Amygdala (tissue), 56 donors: Measurements from ENCODE around the gene NDUFAF3.

Experiments used
- DNase-seq, 56 donors: peaks; one replicate each; lab custom pipeline; 2025; lab: John Stamatoyannopoulos, UW

NDUFAF3 gene

DNA sequence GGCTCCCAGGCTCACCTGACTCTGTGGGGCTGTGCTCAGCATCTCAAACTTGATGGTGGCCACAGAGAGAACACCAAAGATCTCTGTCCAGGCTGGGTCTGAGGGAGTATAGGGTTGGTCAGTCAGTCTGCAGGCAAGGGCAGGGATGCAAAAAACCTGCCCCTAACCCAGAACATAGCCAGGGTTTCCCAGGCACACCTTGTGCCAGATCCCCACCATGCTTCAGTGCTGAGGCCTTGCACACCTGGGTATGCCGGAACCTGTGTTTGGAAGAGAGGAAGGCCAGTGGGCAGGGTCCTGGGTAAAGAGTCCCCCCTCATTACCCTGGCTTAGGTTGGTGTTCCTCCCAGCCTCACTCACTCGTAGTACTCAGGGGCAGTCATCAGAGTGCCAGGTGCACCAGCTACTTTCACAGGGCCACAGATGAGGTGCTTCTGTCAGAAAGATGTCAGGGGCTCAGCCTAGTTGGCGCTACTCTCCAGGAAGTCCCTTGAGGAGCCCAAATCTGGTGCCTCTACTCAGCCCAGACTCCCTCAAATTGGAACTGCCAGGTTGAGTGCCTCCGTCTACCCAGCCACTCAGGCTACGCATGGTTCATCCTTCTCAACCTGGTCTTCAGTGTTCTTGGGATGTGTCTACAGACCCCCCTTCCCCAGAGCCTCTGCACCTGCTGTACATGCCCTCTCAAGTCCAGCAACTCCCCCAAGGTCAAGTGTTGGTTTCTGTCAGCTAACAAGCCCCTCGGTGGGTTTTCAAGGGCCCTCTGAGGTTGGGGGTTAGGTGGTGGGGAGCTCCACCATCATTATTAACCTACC lies 5.3 kb upstream of the NDUFAF3 start:
- DNase-seq, result no peak

DNA sequence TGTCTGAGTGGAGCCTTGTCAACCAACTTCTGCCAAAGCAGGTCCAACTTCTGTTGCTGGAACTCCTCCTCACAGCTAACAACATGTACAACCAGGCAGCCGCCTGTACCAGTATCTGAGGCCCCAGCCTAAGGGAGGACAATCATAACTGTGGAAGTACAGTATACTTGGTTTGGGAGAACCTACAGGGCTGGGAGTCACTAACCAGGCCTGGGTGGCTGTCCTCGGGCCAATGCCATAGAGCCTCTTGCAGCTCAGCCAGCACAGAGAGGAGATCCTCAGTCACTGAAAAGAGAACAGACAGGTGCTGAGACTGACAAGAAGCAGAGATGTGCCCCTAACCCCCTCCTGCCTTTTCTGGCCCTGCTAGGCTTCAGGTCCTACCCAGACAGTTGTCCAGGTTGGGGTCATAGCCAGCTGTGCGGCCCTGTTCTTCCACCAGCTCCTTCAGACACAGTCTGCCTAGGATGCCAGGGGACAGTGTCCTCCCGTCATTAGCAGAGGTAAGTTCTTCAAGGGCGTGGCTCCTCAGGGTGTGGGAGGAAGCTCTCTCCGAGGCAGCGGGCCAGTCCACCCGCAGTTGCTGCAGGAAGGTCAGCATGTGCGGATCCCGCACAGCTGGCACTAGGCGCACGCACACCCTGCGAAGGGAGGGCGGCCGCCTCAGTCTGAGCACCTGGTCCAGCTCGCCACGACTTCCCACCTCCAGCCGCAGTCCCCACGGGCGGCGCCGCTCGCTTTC lies 4.5 kb upstream of the NDUFAF3 start:
- no peak for DNase-seq

DNA sequence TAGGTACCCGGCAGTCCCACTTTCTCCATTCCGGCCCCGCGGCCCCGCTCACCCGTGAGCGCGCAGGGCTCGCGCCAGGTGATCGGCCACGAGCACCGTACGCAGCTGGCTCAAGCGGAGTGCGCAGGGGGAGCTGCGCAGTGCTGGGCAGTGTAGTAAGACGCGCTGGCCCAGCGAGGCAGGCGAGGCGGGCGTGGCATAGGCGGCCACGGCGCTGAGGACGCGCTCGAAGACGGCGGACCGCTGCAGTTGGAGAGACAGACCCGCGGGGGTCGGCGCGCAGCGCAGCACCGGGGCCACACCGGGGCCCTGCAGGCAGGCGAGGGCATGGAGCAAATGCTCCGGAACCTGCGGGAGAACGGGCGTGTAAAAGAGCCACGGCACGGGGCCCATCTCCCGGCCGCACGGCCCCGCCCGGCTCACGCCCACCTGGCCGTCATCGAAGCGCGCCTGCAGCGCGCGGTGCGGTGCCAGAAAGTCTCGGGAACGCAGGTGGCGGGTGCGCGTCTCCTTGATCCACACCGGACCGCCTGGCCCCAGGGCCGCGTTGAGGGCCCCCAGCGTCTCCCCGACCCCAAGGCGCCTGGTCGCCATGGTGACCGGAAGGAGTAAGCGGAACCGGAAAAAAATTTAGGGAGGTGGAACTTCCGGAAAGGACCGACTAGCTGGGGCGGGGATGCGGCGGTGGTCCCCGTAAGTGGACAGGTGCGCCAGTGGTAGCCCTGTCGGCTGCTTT lies 3.8 kb upstream of the NDUFAF3 start, which contains the start of gene DALRD3:
DALRD3 (minus strand) TSS at position 610 of the 736 bp plus-strand sequence; CDS start at position 594, 16 bp downstream.
- peak in 47 of 56 donors; percentile 22 to 82 (median 53) for DNase-seq

DNA sequence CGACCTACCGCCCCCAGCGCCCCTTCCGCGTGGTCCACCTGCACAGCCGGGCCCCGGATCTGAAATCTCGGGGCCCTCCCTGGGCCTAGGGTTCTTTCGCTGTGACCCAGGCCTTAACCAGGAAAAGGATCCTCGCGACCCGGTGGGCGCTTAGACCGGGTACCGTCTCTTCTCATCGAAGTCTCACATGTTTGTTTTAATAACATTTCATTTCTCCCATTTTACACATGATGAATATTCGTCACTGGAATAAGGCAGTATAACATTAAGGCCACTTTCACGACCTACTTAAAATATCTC lies 3.3 kb upstream of the NDUFAF3 start:
- no peak for DNase-seq

DNA sequence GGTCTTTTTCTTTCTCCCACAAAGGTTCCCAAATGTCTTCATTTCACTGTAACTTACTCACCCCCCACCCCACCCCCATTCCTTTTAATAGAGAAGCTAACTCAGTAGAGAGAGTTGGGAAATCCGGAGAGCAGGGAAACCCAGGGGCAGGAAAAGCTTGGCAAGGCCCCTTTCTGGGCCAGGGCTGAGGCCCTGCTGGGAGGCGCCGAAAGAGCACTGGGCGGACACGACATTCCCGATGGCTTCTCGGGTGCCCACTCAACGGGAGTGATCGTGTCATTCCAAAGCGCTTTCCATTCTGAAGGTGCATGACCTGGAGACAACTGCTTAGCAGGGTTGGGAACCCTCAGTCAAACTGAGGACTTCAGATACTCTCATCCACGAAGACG lies 2.0 kb upstream of the NDUFAF3 start:
- DNase-seq, result no peak

DNA sequence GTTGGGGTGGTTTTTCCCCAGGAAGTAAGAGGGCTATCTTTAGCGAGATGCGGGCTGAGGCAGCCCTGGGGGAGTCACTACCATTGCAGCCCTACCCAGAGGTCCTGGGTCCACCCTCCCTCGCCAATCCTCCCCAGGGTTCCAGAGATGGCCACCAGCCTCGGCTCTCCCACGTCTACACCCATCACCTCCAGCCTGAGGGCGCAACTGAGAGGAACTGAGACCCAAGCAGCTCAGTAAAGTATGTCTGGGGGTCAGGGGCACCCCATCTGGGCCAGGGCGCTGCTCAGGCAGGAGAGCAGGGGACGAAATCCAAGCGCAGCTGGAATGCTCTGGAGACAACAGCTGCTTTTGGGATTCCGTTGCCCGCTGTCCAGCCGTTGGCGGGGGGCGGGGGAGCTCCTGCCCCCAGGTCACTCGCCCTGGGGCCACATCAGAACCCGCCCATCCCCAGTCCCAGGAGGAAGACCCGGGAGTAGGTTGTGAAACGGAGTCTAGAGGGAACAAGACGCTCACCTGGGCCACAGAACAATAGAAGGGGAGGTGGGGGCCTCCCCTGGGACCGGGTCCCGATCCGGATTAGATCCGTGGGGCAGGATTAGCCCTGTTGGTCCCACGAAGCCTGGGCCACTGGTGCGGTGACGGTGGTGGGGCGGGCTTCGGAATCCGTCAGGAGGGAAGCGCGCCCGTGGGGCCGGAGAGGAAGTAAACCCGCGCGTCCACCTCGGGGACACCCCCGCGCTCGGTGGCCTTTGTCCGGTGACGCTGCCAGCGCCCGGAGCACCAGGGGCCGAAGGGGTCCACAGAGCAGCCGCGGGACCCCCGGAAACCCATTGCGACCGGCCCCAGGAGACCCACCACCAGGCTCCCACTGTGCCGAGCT lies 1.4 kb upstream of the NDUFAF3 start:
- DNase-seq, result peak in 3 of 56 donors; percentile 18 to 53 (median 21)

DNA sequence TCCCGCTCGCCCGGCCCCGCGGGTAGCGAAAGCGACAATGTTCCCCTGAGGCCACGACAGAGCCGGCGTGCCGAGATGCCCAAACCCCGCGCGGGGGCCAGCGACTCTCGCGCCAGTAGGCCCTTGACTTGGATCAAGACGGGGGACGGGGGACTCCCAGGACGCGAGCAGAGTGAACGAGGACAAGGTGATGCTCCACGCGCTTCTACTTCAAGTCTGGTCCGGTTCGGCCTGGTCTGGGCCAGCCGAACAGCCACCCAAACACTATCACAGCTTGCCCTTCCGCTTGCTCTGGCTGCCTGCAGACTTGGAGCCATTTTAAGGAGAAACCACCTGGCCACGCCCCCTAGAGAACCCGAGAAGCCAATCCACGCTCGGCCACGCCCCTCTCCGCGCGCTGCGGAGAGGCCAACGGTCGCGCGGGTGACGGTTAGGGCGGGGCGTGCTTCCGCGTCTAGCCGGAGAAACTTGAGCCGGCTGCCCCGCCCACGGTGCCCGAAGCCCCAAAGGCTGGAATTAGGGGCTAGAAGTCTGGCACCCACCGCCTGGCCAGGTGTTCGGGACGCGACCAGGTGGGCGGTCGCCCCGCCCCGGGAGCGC lies 608 bp upstream of the NDUFAF3 start:
- peak; percentile 77 to 99 (median 94) for DNase-seq

DNA sequence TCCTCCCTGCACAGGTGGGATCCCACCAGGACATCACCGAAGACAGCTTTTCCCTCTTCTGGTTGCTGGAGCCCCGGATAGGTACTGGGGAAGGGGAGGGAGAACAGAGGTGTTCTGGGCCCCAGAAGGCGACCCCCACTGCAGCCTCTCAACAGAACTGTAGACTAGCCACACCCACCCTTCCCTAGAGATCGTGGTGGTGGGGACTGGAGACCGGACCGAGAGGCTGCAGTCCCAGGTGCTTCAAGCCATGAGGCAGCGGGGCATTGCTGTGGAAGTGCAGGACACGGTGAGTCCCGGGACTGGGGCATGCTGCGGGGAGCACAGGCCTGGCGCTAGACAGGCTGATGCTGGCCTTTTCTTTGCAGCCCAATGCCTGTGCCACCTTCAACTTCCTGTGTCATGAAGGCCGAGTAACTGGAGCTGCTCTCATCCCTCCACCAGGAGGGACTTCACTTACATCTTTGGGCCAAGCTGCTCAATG lies 809 bp downstream of the NDUFAF3 start:
- DNase-seq, result no peak

DNA sequence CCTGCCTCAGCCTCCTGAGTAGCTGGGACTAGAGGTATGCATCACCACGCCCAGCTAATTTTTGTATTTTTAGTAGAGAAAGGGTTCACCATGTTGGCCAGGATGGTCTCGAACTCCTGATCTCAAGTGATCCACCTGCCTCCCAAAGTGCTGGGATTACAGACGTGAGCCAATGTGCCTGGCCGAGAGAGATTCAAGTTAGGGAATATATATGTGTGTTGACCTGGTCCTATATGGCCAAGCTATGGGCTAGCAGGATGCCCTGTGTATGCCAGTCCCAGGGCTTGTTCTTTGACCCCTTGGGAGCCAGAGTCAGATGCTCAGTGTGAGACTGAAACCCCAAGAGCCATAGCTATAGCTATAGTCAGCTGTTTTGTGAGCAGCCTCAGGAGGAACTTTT lies 1.9 kb downstream of the NDUFAF3 start:
- DNase-seq, result no peak

DNA sequence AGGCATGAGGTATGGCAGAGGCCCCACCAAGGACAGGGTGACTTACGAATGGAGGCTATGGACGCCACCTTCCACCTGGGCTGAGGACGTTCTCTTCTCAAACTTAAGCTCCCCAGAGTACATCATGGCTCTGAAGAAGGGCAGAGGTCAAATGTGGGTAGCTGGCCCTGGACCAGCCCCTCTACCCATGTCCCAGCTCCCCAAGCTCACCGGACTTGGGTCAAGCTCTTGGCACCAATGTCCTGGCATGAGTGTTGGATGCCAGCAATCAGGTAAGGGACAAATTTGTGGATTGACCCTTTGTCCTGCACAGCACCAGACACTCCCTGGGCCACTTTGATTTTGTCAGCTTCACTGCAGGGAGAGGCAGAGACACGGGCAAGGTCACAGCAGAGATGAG lies 2.5 kb downstream of the NDUFAF3 start:
- DNase-seq, result no peak

DNA sequence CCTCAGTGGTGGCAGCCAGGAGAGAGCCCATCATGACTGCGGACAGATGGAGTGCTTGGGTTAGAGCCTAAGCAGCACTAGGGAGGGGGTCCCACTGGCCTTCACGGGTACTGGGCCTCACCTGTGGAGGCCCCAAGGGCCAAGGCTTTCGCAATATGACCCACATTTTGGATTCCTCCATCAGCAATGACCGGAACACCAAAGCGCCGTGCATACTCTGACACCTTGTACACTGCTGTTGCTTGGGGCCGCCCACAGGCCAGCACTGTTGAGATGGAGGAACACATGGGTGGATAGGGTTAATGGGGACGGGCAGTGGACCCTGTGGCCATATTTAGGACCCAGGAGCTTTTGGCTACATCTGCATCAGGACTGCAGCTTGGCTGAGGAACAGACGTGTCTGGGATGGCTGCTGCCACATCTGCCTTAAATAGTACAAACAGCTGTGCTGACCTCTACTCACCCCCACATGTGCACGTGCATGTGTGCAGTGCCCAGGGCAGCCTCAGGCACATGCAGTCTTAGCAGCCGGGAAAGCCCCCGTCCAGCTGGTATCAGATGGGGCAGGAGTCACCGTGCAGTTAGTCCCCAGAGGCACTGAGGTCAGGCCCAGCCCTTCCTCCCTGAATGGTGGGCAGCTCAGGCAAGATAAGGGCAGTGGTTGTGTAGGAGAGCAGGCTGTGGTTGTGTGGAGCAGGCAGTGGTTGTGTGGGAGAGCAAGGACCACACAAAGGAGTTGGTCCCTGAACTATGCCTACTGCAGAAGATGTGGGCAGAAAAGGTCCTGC lies 3.3 kb downstream of the NDUFAF3 start:
- no peak for DNase-seq

DNA sequence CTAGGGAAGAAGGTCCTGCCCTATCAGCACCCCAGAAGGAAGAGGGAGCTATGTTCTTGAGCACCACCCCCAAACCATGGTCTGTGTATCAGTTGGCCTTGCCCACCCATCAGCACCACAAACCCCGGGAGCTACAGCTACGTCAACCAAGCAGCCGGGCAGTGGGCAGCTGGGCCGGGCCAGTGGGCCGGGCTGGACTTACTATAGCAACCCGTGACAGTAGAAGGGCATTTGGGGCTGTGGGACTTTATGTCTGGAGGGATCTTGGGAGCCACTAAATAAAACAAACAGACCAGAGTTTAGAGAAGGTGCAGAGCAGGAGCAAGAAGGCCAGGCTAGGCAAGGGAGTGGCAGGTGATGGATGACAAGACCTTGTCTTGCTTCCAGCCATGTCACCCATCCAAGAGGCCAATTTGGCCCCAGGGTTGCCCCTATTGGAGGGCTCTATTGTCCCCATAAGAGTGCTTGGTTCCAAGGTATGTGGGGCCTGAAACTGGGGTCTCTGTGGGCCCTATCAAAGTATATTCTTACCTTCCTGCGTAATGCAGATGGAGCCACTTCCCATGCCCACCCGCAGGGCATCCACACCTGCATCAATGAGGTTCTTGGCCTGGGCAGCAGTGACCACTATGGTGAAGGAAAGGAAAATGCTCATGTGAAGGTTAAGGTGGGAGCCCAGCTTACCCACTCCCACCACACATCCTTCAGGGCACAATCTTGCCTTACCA lies 4.0 kb downstream of the NDUFAF3 start:
- no peak for DNase-seq

DNA sequence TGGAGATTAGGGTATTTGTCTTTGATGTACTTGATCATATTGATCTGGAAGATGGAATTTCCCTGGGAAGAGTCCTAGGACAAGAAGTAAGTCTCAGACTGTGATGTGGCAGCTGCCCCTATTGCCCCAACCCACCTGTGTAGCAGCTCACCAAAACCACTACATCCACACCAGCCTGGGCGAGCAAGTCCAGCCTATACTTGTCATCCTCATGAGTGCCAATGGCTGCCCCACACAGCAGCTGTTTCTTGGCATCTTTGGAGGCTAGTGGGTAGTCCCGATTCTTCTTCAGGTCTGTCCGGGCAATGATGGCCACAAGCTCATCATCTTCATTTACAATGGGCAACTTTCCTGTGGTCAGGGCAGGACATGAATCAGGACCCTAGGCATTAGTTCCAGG lies 4.6 kb downstream of the NDUFAF3 start:
- DNase-seq, result no peak

DNA sequence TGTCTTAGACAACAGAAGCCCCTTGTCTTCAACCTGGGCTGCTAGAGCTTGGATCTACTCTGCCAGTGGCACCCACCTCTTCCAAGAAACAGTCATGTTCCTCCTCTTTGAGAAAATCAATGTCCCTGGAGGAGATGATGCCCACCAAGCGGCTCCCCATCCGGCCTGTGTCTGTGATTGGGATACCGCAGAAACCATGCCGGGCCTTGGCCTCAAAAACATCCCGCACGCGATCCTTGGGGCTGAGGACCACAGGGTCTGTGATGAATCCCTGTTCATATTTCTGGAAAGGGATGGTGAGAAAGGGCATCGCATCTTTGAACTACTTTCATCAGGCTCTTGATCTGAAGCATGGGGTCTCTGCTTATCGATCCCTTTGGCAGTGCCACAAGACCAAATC lies 5.7 kb downstream of the NDUFAF3 start:
- no peak for DNase-seq

DNA sequence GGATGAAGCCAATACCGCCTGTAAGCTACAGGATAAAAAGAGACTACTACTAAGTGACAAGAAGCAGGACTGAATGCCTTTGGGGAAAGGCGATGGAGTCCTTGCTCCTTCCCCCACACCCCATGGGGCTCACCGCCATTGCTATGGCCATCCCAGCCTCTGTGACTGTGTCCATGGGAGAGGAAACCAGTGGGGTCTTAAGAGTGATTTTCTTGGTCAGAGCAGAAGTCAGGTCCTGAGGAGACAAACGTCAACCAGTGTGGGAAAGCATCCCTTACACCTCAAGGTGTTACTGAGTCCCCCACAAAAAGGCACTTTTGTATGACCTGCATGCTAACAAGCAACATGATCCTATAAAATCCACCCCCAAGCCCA lies 6.4 kb downstream of the NDUFAF3 start:
- DNase-seq, result no peak

DNA sequence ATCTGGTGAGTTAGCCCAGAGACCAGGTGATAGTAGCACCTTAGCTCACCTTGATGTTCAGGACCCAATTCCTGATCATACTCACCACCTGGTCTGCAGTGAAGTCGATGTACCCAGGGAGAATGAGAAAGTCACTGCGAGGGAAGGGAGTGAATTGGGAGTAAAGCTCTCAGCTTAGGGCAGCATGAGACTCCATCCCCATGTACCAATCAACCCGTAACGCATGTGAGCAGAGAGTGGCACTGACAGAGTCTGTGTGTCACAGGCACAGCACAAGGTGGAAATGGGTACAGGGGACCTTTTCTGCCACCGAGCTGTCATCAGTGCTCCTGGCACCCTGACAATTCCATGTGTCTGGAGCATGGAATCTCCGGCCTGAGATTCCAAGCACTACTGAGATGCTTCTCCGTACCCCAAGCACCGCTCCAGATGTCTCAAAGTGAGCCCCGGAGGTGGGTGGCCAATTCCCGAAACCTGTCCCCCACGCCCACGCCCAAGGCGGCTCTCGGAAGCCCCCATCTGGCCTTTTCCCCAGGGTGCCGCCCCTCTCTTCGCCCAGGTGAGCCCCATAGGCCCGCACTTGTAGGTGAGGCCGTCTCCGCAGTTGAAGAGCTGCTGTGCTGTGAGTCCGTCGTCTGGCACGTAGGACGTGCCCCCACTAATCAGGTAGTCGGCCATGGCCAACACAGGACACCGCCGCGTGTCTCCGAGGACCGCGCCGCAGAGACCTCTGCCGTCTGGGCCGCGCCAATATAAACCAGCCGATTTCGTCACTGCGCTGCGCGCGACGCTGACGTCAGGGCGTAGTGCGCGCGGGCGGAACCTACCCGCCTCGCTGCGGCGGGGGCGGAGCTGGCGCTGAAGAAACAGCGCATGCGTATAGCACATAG lies 7.0 kb downstream of the NDUFAF3 start, which contains the start of gene IMPDH2:
IMPDH2 (minus strand) TSS at position 726 of the 890 bp plus-strand sequence; CDS start at position 678, 48 bp downstream.
- peak in 55 of 56 donors; percentile 66 to 97 (median 90) for DNase-seq

DNA sequence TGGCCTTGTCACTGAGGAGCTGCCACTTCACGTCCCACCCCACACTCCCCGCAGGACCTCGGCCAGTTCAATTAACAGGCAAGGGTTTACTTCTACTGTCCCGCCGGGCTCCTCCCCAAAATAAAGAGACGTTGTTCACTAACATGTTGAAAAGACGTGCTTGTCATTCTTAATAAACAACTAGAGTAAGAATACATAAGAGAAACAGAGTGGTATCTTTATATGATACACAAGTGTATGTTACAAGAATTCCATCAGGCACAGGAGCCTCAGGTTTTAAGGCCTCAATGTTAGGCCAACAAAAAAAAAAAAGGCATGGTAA lies 7.6 kb downstream of the NDUFAF3 start:
- no peak for DNase-seq
